ENCODE measurements around the gene STRBP. TPM values are rescaled to one million over a fixed set of nuclear protein-coding genes. Genes with fewer than 3 reads are reported as not detected.

STRBP gene
- total RNA-seq, 1 experiment from 2014 or later: 40.3 TPM

GRCh38 chr9:123251324-123251723, 17.1 kb downstream of the STRBP start:
- no peaks in the 10 kb centered on the region for H3K36me3 ChIP-seq (ENCODE audit: control insufficient read depth, insufficient read depth, low read length)
- ATAC-seq (no peak), DNase-seq (ENCODE audit: low read depth, low spot score) (no peak)
- BruUV-seq (replicated peaks): no TSS peak
- ChIA-PET POLR2A (no interaction called here), CTCF (no interaction called here)
- intact Hi-C loops (cut with micrococcal nuclease; ENCODE audit: unreplicated experiment): no loop called here
- no peaks in the 10 kb centered on the region for H3K9me3 ChIP-seq (ENCODE audit: control insufficient read depth, insufficient read depth, low read depth, low read length)
- TF ChIP-seq CTCF (IDR thresholded peaks at IDR 0.05): no peak
- TF ChIP-seq POLR2AphosphoS5 (IDR thresholded peaks at IDR 0.05; ENCODE audit: low read depth, low read length): no peak
- no peak for TF ChIP-seq REST (IDR thresholded peaks at IDR 0.05; ENCODE audit: insufficient read depth in 1 of 2, low read depth in 2 of 2, low read length in 1 of 2)
- no peak for TF ChIP-seq TCF7L2 (IDR thresholded peaks at IDR 0.05; ENCODE audit: low read depth, low read length)
- TF ChIP-seq SIN3A (IDR thresholded peaks at IDR 0.05; ENCODE audit: borderline replicate concordance, insufficient read depth, low read depth, low read length): no peak
- in situ Hi-C loops (cut with HindIII; ENCODE audit: low pct_unique_long_range_greater_than_20kb, low sequenced_read_pairs): no loop called here
- no peak overlapping the region for H3K27ac ChIP-seq (ENCODE audit: low read length)
- H3K4me1 ChIP-seq (ENCODE audit: control insufficient read depth, insufficient read depth, low read length): no peaks in the 10 kb centered on the region; the same call in 1 of the 2 replicates
- no peak overlapping the region for H3K4me3 ChIP-seq (ENCODE audit: low read depth in 2 of 2, low read length in 2 of 2)
- no peaks in the 10 kb centered on the region for H3K27me3 ChIP-seq (ENCODE audit: control insufficient read depth, insufficient read depth, low read length)

GRCh38 chr9:123250504-123250903, 17.9 kb downstream of the STRBP start:
- ChIA-PET POLR2A (no interaction called here), CTCF (no interaction called here)
- DNase-seq (ENCODE audit: low read depth, low spot score): no peak

More at GRCh38 chr9:123250504-123250903, 17.9 kb downstream of the STRBP start:
- Histone ChIP-seq H3K4me3 (ENCODE audit: low read depth in 2 of 2, low read length in 2 of 2) (no peak overlapping the region), H3K27ac (ENCODE audit: low read length) (no peak overlapping the region), H3K27me3 (ENCODE audit: control insufficient read depth, insufficient read depth, low read length) (no peaks in the 10 kb centered on the region), H3K4me1 (ENCODE audit: control insufficient read depth, insufficient read depth, low read length) (no peaks in the 10 kb centered on the region; the same call in 1 of the 2 replicates), H3K36me3 (ENCODE audit: control insufficient read depth, insufficient read depth, low read length) (no peaks in the 10 kb centered on the region), H3K9me3 (ENCODE audit: control insufficient read depth, insufficient read depth, low read depth, low read length) (no peaks in the 10 kb centered on the region)
- no peak for ATAC-seq
- intact Hi-C loops (cut with micrococcal nuclease; ENCODE audit: unreplicated experiment): no loop called here
- TF ChIP-seq TCF7L2 (IDR thresholded peaks at IDR 0.05; ENCODE audit: low read depth, low read length) (no peak), CTCF (IDR thresholded peaks at IDR 0.05) (no peak), SIN3A (IDR thresholded peaks at IDR 0.05; ENCODE audit: borderline replicate concordance, insufficient read depth, low read depth, low read length) (no peak), POLR2AphosphoS5 (IDR thresholded peaks at IDR 0.05; ENCODE audit: low read depth, low read length) (no peak), REST (IDR thresholded peaks at IDR 0.05; ENCODE audit: insufficient read depth in 1 of 2, low read depth in 2 of 2, low read length in 1 of 2) (no peak)
- BruUV-seq (replicated peaks): no TSS peak
- in situ Hi-C loops (cut with HindIII; ENCODE audit: low pct_unique_long_range_greater_than_20kb, low sequenced_read_pairs): no loop called here

Data from Panc1 (cell line).